ENCODE measurements around the gene RNF215. TPM values are rescaled to one million over a fixed set of nuclear protein-coding genes. Genes with fewer than 3 reads are reported as not detected.
"Not testable (repeated sequence)": the region's sequence is repeated elsewhere in the genome, so short reads cannot be mapped to it uniquely, and the experiment has no call there.

Gene RNF215
- total RNA-seq, 2 experiments from 2014 or later, result 8.5 to 10.5 TPM

DNA sequence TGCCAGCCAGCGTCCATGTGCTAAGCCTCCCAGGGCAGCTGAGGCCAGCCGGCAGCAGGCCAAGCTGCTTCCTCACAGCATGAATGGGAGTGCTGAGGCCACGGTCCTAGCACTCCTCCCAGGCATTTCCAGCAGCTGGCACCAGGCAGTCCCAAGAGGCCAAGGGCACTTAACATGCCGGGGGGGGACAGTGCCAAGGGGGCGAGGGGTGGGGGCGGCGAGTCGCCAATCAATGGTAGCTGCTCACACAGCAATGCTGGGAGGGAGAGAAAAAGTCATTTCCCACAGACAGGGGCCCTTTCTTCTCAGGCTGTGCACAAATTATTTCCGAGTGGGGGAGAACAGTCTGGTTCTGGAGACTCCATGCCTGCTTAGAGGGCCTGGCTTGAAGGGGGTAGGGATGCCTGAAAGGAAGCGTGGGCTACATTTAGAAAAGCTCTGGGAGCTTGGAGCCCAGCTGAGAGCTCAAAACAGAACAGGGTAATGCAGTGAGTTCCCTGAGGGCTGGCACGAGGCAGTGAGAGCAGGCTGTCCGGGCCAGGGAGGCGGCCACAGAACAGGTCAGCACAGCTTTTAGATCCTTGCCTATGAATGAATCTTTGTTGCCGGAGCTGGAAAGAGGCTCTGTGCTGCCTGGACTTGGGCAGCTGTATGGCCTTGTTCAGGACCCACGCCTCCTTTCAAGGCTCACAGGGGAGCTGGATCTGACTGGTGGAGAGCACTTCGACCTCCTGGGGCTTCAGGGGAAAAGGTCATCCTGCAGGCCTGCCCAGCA is 46.1 kb downstream of the RNF215 start:
- no peaks in the 10 kb centered on the region for H3K27me3 Mint-ChIP-seq
- no peak for DNase-seq
- H3K4me1 Mint-ChIP-seq, result peaks cover 11% of the 10 kb centered on the region
- no peak for ATAC-seq
- H3K4me3 Mint-ChIP-seq, result no peak overlapping the region
- CTCF ChIA-PET, result interaction anchor here (0.5 to 1.9 kb wide), 4 partner anchors 9 to 53 kb away, joined by 3 to 5 read pairs (median 4); partner anchors contain the start of gene CASTOR1
- H3K27ac Mint-ChIP-seq, result no peak overlapping the region
- H3K36me3 Mint-ChIP-seq, result peaks cover 90% of the 10 kb centered on the region
- no peaks in the 10 kb centered on the region for H3K9me3 Mint-ChIP-seq (ENCODE audit: low read depth)

DNA sequence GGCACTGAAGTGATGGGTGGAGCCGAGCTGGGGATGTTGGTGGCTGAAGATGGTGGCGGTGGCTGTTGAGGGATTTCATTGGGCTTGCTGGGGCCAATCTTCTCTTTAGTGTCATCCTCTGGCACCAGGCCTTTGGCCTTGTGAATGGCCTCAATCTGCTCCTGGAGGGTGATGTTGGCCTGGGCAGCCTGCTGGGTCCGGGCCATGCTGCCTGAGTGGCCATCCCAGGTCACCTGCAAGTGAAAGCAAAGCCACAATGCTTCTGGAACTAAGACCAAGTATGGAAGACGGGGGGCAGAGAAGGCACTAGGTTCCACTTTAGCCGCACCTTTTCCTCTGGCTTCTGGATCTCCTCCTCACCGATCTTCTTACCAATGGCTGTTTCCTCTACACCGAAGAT is 48.4 kb downstream of the RNF215 start:
- Mint-ChIP-seq H3K27ac (no peak overlapping the region), H3K4me3 (no peak overlapping the region)

DNA sequence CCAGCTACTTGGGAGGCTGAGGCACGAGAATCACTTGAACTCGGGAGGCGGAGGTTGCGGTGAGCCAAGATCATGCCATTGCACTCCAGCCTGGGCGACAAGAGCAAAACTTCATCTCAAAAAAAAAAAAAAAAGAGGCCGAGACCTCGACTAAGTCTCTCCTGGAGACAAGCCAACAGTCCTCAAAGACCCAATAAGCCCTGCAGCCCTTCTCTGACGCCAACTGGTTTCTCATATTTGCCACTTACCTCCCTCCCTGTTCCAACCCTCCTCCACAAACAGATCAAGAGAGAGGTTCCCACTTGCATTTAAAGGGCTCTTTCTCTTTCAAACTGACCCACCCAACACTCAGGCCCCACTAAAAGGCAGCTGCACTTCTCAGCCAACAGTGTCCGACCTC is 48.9 kb downstream of the RNF215 start:
- H3K4me3 Mint-ChIP-seq; H3K9me3 Mint-ChIP-seq (ENCODE audit: low read depth); DNase-seq; H3K27me3 Mint-ChIP-seq; ATAC-seq; H3K27ac Mint-ChIP-seq: not testable (repeated sequence)
- CTCF ChIA-PET, result interaction anchor here (1.9 kb wide), 1 partner anchor 51 kb away, joined by 4 read pairs; no protein-coding TSS in a partner anchor
- Mint-ChIP-seq H3K36me3 (peaks cover 88% of the 10 kb centered on the region), H3K4me1 (peaks cover 18% of the 10 kb centered on the region)

More for the DNA sequence above, 48.4 kb downstream of the RNF215 start:
- no peaks in the 10 kb centered on the region for H3K9me3 Mint-ChIP-seq (ENCODE audit: low read depth)
- H3K27me3 Mint-ChIP-seq, result no peaks in the 10 kb centered on the region
- peaks cover 89% of the 10 kb centered on the region for H3K36me3 Mint-ChIP-seq
- DNase-seq, result no peak
- ATAC-seq, result no peak
- peaks cover 14% of the 10 kb centered on the region for H3K4me1 Mint-ChIP-seq
- CTCF ChIA-PET, result interaction anchor here (0.8 to 1.9 kb wide), 2 partner anchors 42 to 51 kb away, joined by 3 to 4 read pairs; no protein-coding TSS in a partner anchor

DNA sequence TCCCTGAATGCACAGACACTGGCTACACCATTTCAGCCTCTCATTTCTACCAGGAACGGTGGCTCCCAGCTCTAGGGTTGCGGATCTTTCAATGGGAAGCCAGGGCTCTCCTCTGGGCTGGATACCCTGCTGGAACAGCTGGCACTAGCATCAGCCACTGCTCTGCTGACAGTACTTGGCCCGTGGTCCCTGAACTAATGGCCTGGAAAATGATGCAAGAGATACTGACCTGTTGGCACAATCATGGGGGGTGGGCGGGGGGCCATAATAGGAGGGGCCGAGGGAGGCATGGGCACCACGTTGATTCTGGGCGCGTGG is 49.8 kb downstream of the RNF215 start:
- Mint-ChIP-seq H3K36me3 (peaks cover 86% of the 10 kb centered on the region), H3K4me1 (peaks cover 26% of the 10 kb centered on the region), H3K9me3 (ENCODE audit: low read depth) (no peaks in the 10 kb centered on the region), H3K27ac (no peak overlapping the region), H3K27me3 (no peaks in the 10 kb centered on the region), H3K4me3 (no peak overlapping the region)
- ATAC-seq (no peak), DNase-seq (no peak)
- CTCF ChIA-PET, result no interaction called here

DNA sequence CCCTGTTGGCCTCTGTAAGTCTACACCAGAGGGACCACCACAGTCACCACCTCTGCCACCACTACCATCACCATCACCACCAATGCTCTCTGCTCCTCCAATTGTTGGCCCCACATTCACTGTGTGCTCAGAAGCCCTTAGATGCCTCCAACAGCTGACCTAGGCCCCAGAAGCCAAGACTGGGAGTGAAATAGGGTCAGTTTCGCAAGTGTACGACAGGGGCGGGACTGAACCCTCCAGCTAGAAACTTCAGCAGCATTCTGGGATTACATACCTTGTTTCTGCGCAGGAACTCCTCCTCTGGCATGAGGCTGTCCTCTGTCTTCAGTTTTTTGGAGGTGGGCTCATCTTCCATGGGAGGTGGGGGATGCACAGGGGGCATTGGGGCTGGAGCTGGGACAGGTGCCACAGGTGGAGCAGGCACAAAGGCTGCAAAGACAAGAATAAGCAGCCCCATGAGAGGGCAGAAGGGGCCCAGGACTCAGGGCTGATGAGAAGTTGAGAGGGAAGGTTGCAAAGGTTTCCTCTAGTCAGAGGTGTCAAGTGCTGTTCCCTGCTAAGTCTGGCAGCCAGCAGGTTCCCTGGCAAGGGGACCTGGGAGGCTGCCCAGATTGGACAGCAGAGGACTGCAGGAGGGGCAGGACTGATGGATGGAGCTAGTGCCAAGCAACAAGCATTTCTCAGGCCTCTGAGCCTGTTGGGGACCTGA is 50.3 kb downstream of the RNF215 start:
- Mint-ChIP-seq H3K36me3 (peaks cover 84% of the 10 kb centered on the region), H3K27ac (peak overlapping the region; percentile 8), H3K4me3 (no peak overlapping the region), H3K27me3 (no peaks in the 10 kb centered on the region), H3K4me1 (peaks cover 28% of the 10 kb centered on the region), H3K9me3 (ENCODE audit: low read depth) (no peaks in the 10 kb centered on the region)
- ATAC-seq (no peak), DNase-seq (no peak)
- CTCF ChIA-PET, result interaction anchor here (1.1 kb wide), 1 partner anchor 49 kb away, joined by 6 read pairs; no protein-coding TSS in a partner anchor

DNA sequence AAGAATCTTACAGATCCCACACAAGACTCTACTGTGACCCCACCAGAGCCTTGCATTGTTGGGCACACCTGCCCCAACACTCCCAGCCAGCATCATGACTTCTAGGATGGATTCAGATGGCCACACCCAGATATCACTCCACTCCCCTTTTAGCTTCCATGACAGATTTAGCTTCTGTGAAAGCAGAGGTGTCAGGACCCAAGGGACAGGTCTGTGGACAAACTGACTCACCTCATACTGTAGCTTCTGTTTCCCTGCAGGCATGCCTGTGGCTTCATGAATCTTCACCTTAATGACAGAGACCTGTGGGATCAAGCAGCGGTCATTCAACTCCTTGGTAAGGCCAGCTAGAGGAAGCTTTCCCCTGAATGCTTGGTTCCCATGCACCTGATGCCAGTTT is 52.0 kb downstream of the RNF215 start:
- Mint-ChIP-seq H3K36me3 (peaks cover 79% of the 10 kb centered on the region), H3K9me3 (ENCODE audit: low read depth) (no peaks in the 10 kb centered on the region), H3K27ac (no peak overlapping the region), H3K27me3 (no peaks in the 10 kb centered on the region), H3K4me3 (no peak overlapping the region), H3K4me1 (peaks cover 28% of the 10 kb centered on the region)
- CTCF ChIA-PET, result interaction anchor here (1.0 to 1.4 kb wide), 2 partner anchors 21 to 25 kb away, joined by 3 to 5 read pairs; partner anchors contain the start of genes CCDC157 and SF3A1
- ATAC-seq, result no peak
- no peak for DNase-seq

DNA sequence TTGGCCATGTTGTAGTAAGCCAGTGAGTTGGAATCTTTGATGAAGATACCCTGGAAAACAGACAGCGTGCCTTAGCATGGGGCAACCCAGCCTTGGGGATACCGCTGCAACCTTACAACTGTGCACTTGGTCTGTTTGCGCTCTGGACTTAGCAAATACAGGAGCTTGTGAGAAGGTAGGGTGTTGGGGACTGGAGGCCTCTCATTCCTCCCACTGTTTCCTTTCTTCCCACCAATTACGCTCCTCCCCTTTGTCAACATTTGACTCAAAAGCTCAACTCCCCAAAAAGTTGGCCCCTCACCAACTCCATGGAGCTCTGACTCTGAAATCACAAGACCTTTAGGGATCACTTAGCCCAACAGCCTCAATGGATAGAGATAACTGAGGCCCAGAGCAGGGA is 52.6 kb downstream of the RNF215 start:
- H3K27me3 Mint-ChIP-seq, result no peaks in the 10 kb centered on the region
- CTCF ChIA-PET, result interaction anchor here (1.0 to 1.4 kb wide), 2 partner anchors 22 to 24 kb away, joined by 3 to 5 read pairs; partner anchors contain the start of genes CCDC157 and SF3A1
- no peaks in the 10 kb centered on the region for H3K9me3 Mint-ChIP-seq (ENCODE audit: low read depth)
- ATAC-seq (no peak), DNase-seq (no peak)
- peaks cover 28% of the 10 kb centered on the region for H3K4me1 Mint-ChIP-seq
- no peak overlapping the region for H3K4me3 Mint-ChIP-seq
- H3K27ac Mint-ChIP-seq, result no peak overlapping the region
- peaks cover 73% of the 10 kb centered on the region for H3K36me3 Mint-ChIP-seq

DNA sequence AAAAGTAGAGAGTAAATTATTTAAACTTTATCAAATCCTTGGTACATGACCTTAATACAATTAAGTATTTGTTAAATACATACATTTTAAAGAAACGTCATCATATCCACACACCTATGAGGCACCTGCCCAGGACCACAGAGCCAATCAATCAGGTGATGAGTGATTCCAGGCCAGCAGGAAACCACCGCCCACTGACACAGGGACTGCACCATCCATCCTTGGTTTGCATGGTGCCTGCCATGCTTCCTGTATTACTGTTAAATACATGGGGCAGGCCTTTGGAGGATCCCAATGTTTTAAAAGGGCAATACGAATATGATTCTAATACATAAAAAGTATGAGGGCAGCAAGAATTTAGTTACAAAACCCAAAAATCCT is 53.5 kb downstream of the RNF215 start:
- Mint-ChIP-seq H3K36me3 (peaks cover 64% of the 10 kb centered on the region), H3K9me3 (ENCODE audit: low read depth) (no peaks in the 10 kb centered on the region), H3K27me3 (no peaks in the 10 kb centered on the region), H3K4me3 (no peak overlapping the region), H3K27ac (no peak overlapping the region), H3K4me1 (peaks cover 28% of the 10 kb centered on the region)
- ATAC-seq, result no peak
- DNase-seq, result no peak
- CTCF ChIA-PET, result interaction anchor here (1.6 to 2.5 kb wide), 2 partner anchors 23 to 46 kb away, joined by 3 to 22 read pairs; partner anchors contain the start of genes CCDC157 and SF3A1

DNA sequence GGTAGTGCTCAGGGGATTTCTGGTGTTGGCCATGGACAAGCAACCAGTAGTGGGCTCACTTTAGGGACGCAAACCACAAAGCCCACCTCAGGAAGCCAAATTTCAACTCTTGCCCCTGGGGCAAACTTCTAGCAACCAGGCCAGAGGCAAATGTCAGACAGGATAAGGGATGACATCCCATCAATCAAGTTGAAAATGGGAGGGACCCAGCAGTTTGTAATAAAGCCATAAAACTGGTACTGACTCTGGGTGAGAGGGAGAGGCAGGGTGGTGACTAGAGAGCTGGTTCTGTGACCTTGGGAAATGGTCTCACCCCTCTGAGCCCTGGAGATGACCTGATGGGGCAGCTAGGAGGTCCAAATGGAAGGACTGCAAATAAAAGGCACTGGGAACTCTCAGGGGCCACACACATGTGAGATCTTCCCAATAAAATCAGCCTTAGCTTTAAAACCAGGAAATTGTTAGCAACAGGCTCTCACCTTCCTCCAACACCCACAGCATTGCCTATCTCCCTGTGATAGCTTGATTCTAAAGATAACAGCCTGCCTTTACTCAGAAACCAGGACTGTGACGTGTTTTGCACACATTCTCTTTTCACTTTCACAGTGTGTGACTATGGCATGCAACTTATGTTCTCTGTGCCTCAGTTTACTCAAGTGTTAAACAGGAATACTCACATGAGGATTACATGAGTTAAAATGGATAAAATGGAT is 54.1 kb downstream of the RNF215 start:
- ATAC-seq, result no peak
- H3K27me3 Mint-ChIP-seq, result no peaks in the 10 kb centered on the region
- H3K4me1 Mint-ChIP-seq, result peaks cover 28% of the 10 kb centered on the region
- DNase-seq, result no peak
- peaks cover 60% of the 10 kb centered on the region for H3K36me3 Mint-ChIP-seq
- no peaks in the 10 kb centered on the region for H3K9me3 Mint-ChIP-seq (ENCODE audit: low read depth)
- no peak overlapping the region for H3K4me3 Mint-ChIP-seq
- H3K27ac Mint-ChIP-seq, result peak overlapping the region; percentile 47
- CTCF ChIA-PET, result interaction anchor here (1.6 to 2.5 kb wide), 3 partner anchors 24 to 54 kb away, joined by 3 to 22 read pairs (median 4); partner anchors contain the start of genes CCDC157, RNF215 and SF3A1

DNA sequence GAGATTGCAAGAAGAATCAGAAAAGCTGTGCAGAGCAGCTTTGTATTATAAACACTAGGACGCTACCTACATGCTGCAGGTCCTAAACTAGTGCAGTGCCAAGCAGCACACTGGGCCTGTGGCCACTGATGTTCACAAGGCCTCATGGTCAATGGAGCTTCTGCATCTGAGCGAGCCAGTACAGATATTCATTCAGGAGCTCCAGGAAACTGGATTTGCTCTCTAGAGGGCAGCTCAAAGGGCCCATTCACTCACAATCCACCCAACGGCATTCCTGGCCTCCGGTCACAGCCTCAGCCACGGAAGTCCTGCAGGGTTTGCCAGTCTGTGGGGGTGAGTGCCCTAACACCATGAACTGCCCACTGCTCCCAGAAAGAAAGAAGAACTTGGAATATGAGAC is 54.7 kb downstream of the RNF215 start:
- Mint-ChIP-seq H3K4me3 (no peak overlapping the region), H3K27ac (peak overlapping the region; percentile 47), H3K36me3 (peaks cover 55% of the 10 kb centered on the region), H3K27me3 (no peaks in the 10 kb centered on the region), H3K4me1 (peaks cover 32% of the 10 kb centered on the region), H3K9me3 (ENCODE audit: low read depth) (no peaks in the 10 kb centered on the region)
- no peak for DNase-seq
- CTCF ChIA-PET, result interaction anchor here (1.6 to 2.5 kb wide), 3 partner anchors 24 to 55 kb away, joined by 3 to 22 read pairs (median 4); partner anchors contain the start of genes CCDC157, RNF215 and SF3A1
- no peak for ATAC-seq
